BLaER1 treated with 17β-estradiol and CSF1 and Interleukin-3, amounts not matched to agents 10 nM and 100 nM (cell line): ENCODE data around the gene CD33.
"Not testable (repeated sequence)": the region's sequence is repeated elsewhere in the genome, so short reads cannot be mapped to it uniquely, and the experiment has no call there.

Source experiments
- H3K27ac ChIP-seq, 11 experiments: shearing (Covaris generic); formaldehyde crosslinking; 2 replicates each; pipeline ENCODE4 v1.8.1; 2022
- H3K27me3 ChIP-seq, 11 experiments: shearing (Covaris generic); formaldehyde crosslinking; 2 replicates each; pipeline ENCODE4 v1.8.1; 2022
- H3K36me3 ChIP-seq, 11 experiments: shearing (Covaris generic); formaldehyde crosslinking; 2 replicates each; pipeline ENCODE4 v1.8.1; 2022
- H3K4me1 ChIP-seq, 10 experiments: shearing (Covaris generic); formaldehyde crosslinking; 2 replicates each; pipeline ENCODE4 v1.8.1; 2022
- H3K4me2 ChIP-seq, 11 experiments: shearing (Covaris generic); formaldehyde crosslinking; 2 replicates each; pipeline ENCODE4 v1.8.1; 2022
- H3K4me3 ChIP-seq, 10 experiments: shearing (Covaris generic); formaldehyde crosslinking; 2 replicates each; pipeline ENCODE4 v1.8.1; 2022
- H3K9ac ChIP-seq, 11 experiments: shearing (Covaris generic); formaldehyde crosslinking; 2 replicates each; pipeline ENCODE4 v1.8.1; 2022
- H3K9me3 ChIP-seq, 11 experiments: shearing (Covaris generic); formaldehyde crosslinking; replicated peaks in 1 of 11; 2 replicates each; pipeline ENCODE4 v1.8.1; 2022
- H4K20me1 ChIP-seq, 11 experiments: shearing (Covaris generic); formaldehyde crosslinking; 2 replicates each; pipeline ENCODE4 v1.8.1; 2022
- Cebpa-rat ChIP-seq, 11 experiments: shearing (Covaris generic); IDR thresholded peaks; 2 replicates each; pipeline ENCODE4 v1.8.1; 2022

Gene CD33

DNA sequence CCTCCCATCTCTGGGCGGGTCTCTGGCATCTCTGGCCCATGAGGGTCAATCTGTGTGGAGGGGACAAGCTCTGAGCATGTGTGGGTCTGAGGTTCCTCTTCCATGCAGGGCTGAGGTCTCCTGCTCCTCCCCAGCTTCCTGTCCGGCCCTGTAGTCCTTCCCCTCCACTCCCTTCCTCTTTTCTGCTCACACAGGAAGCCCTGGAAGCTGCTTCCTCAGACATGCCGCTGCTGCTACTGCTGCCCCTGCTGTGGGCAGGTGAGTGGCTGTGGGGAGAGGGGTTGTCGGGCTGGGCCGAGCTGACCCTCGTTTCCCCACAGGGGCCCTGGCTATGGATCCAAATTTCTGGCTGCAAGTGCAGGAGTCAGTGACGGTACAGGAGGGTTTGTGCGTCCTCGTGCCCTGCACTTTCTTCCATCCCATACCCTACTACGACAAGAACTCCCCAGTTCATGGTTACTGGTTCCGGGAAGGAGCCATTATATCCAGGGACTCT lies at the start of gene CD33:
CD33 (plus strand) TSS at position 183 of the 496 bp plus-strand sequence; CDS start at position 222, 39 bp downstream.
- H3K9ac ChIP-seq: peak within 1 kb of the TSS in 7 of 11 experiments; percentile 10 to 70 (median 54); a peak in 12 of 22 replicates
- peak within 1 kb of the TSS in 7 of 10 experiments; percentile 37 to 68 (median 57); a peak in 14 of 20 replicates for H3K4me3 ChIP-seq
- H3K27ac ChIP-seq: peak within 1 kb of the TSS in 9 of 11 experiments; percentile 23 to 71 (median 59); a peak in 15 of 22 replicates
- H3K9me3 ChIP-seq, H4K20me1 ChIP-seq, H3K27me3 ChIP-seq: not testable (repeated sequence)
- H3K4me2 ChIP-seq: peak within 1 kb of the TSS; percentile 66 to 96 (median 89)
- peaks cover 21 to 59% (median 34%) of the 10 kb centered on the region in 10 experiments for H3K4me1 ChIP-seq
- peaks cover 0 to 13% (median 0%) of the 10 kb centered on the region in 11 experiments; a peak in 3 of 22 replicates for H3K36me3 ChIP-seq

- no peaks in the 10 kb centered on the region for H4K20me1 ChIP-seq
- peaks cover 0 to 4% (median 0%) of the 10 kb centered on the region in 11 experiments; a peak in 1 of 22 replicates for H3K9me3 ChIP-seq
- H3K4me2 ChIP-seq: peak overlapping the region in 8 of 11 experiments; percentile 22 to 49 (median 38); a peak in 12 of 22 replicates
- peak overlapping the region in 1 of 11 experiments; percentile 26; a peak in 2 of 22 replicates for H3K27ac ChIP-seq
- no peaks in the 10 kb centered on the region for H3K36me3 ChIP-seq
- peaks cover 23 to 42% (median 30%) of the 10 kb centered on the region in 10 experiments for H3K4me1 ChIP-seq
- 0 out of 22 replicates have a peak overlapping the region, but pooled peaks of 1 of the 11 experiments have one; percentile 29 for H3K9ac ChIP-seq
- H3K27me3 ChIP-seq: peaks cover 0 to 3% (median 0%) of the 10 kb centered on the region in 11 experiments; a peak in 1 of 22 replicates
- no peak for TF ChIP-seq Cebpa-rat (IDR thresholded peaks at IDR 0.05)
- no peak overlapping the region for H3K4me3 ChIP-seq
Measured at GRCh38 chr19:51179256-51179655, 45.6 kb upstream of the CD33 start.

DNA sequence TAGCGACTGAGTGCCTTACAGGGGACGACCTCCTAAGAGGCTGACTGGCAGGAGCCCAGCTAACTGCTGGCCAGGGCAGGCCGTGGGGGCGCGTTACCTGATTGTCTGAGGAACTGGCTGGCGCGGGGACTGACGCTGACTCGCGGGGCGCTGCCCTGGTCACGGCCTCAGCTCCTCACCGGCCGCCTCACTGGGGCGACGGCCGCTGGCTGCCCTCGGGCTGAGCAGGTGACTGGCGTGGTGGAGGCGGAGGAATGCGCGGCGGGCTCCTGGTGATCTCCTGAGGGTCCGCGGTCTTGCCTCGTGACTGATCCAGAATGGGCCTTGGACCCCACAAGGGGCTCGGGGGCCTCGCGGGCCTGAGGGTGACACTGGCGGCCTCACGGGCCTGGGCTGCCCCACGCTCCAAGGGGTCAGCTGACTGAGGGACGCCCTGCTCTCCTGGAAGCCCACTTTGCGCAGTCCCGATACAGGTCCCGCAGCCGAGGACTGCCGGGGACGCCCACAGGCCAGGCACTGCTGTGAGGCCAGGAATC lies 43.4 kb upstream of the CD33 start:
- no peaks in the 10 kb centered on the region for H4K20me1 ChIP-seq
- H3K4me1 ChIP-seq: peaks cover 26 to 58% (median 37%) of the 10 kb centered on the region in 10 experiments
- H3K36me3 ChIP-seq: no peaks in the 10 kb centered on the region
- peaks cover 0 to 4% (median 0%) of the 10 kb centered on the region in 11 experiments; a peak in 1 of 22 replicates for H3K9me3 ChIP-seq
- peak overlapping the region in 2 of 11 experiments; percentile 42 to 55; a peak in 2 of 22 replicates for H3K9ac ChIP-seq
- peak overlapping the region in 2 of 10 experiments; percentile 14 to 21; a peak in 1 of 20 replicates for H3K4me3 ChIP-seq
- TF ChIP-seq Cebpa-rat (IDR thresholded peaks at IDR 0.05): no peak
- peak overlapping the region in 6 of 11 experiments; percentile 7 to 68 (median 56); a peak in 10 of 22 replicates for H3K27ac ChIP-seq
- H3K27me3 ChIP-seq: peaks cover 0 to 4% (median 0%) of the 10 kb centered on the region in 11 experiments; a peak in 1 of 22 replicates
- peak overlapping the region; percentile 33 to 76 (median 60); a peak in 19 of 22 replicates for H3K4me2 ChIP-seq

DNA sequence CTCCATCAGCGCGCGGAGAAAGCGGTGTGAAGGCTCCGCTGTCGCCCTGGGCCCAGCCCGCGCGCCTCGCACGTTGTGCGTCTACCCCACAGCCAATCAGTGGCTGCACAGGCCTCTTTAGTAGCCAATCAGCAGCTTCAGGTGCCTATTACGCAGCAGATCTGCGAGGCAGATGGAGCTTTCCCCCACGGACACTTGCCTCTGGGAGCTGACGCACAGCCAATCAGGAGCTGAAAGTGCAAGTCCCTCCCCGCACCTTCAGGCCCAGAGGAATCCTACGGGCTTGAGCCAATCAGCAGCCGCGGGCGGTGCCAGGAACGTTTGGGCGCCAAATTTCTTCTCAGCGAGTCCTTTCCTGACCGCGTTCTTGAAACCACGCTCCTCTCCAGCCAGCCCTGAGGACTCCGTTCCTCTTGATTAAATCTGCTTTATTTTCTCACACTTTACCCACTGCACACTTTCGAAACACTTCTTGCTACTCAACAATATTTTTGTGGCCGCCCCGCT lies 42.9 kb upstream of the CD33 start:
- Histone ChIP-seq H3K4me2 (peak overlapping the region; percentile 33 to 76 (median 60); a peak in 21 of 22 replicates), H3K9ac (peak overlapping the region in 7 of 11 experiments; percentile 42 to 63 (median 55); a peak in 11 of 22 replicates)

DNA sequence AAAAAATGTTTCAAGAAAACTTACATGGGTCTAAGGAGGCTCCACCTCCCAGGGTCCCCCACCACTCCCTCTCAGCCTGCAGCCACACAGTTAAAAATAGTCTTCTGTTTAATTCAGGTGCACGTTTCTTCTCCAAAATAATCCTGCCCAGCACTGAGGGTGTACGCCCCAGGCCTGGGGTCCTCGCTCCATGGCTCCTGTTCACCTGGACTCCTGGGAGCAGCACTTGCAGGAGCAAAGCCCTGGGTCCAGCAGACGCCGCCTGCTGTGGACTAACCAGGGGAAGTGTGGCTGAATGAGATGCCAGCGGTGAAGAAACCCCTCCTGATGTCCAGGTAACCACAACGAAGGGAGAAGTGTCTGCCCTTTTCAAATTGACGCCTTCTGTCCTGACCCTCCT lies 41.3 kb upstream of the CD33 start:
- peak overlapping the region in 1 of 11 experiments; percentile 36; a peak in 1 of 22 replicates for H3K27ac ChIP-seq
- H3K4me2 ChIP-seq: peak overlapping the region; percentile 46 to 73 (median 65)
- H3K4me3 ChIP-seq: no peak overlapping the region
- H3K27me3 ChIP-seq: peaks cover 0 to 4% (median 0%) of the 10 kb centered on the region in 11 experiments; a peak in 1 of 22 replicates
- peak overlapping the region in 1 of 11 experiments; percentile 48; a peak in 1 of 22 replicates for H3K9ac ChIP-seq
- H3K9me3 ChIP-seq: peaks cover 0 to 4% (median 0%) of the 10 kb centered on the region in 11 experiments; a peak in 1 of 22 replicates
- TF ChIP-seq Cebpa-rat (IDR thresholded peaks at IDR 0.05): no peak
- no peaks in the 10 kb centered on the region for H4K20me1 ChIP-seq
- peaks cover 26 to 58% (median 38%) of the 10 kb centered on the region in 10 experiments for H3K4me1 ChIP-seq
- H3K36me3 ChIP-seq: no peaks in the 10 kb centered on the region

More for the DNA sequence above, 42.9 kb upstream of the CD33 start:
- Histone ChIP-seq H3K36me3 (no peaks in the 10 kb centered on the region), H3K27ac (peak overlapping the region in 6 of 11 experiments; percentile 43 to 68 (median 60); a peak in 12 of 22 replicates), H4K20me1 (no peaks in the 10 kb centered on the region), H3K27me3 (peaks cover 0 to 4% (median 0%) of the 10 kb centered on the region in 11 experiments; a peak in 1 of 22 replicates), H3K4me1 (peaks cover 26 to 58% (median 38%) of the 10 kb centered on the region in 10 experiments), H3K4me3 (peak overlapping the region in 4 of 10 experiments; percentile 4 to 37 (median 18); a peak in 3 of 20 replicates), H3K9me3 (peaks cover 0 to 4% (median 0%) of the 10 kb centered on the region in 11 experiments; a peak in 1 of 22 replicates)
- TF ChIP-seq Cebpa-rat (IDR thresholded peaks at IDR 0.05): no peak

GRCh38 chr19:51185069-51185867 lies 39.6 kb upstream of the CD33 start:
- Histone ChIP-seq H3K4me1 (peaks cover 17 to 44% (median 31%) of the 10 kb centered on the region in 10 experiments), H4K20me1 (no peaks in the 10 kb centered on the region), H3K27me3 (peaks cover 0 to 4% (median 0%) of the 10 kb centered on the region in 11 experiments; a peak in 1 of 22 replicates), H3K4me2 (peak overlapping the region in 6 of 11 experiments; percentile 57 to 73 (median 69); a peak in 10 of 22 replicates), H3K4me3 (no peak overlapping the region), H3K36me3 (no peaks in the 10 kb centered on the region), H3K9me3 (peaks cover 0 to 4% (median 0%) of the 10 kb centered on the region in 11 experiments; a peak in 1 of 22 replicates), H3K27ac (no peak overlapping the region), H3K9ac (no peak overlapping the region)
- TF ChIP-seq Cebpa-rat (IDR thresholded peaks at IDR 0.05): no peak

DNA sequence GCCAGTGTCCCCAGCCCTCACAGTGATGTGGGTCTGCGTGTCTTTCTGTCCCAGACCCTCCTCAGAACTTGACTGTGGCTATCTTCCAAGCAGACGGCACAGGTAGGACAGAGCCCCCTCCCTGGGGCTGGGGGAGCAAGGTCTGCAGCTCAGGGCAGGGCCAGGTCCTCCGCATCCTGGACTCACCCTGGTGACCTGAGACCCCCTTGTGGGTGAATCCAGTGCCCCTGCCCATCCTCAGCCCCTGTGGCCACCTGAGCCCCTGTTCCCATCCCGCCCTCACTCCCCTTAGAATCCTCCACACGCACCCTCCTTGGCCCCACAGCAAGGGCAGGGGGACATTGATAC lies 39.0 kb upstream of the CD33 start:
- no peak overlapping the region for H3K27ac ChIP-seq
- peaks cover 17 to 44% (median 31%) of the 10 kb centered on the region in 10 experiments for H3K4me1 ChIP-seq
- H3K36me3 ChIP-seq: no peaks in the 10 kb centered on the region
- peaks cover 0 to 4% (median 0%) of the 10 kb centered on the region in 11 experiments; a peak in 1 of 22 replicates for H3K27me3 ChIP-seq
- no peaks in the 10 kb centered on the region for H4K20me1 ChIP-seq
- no peak for TF ChIP-seq Cebpa-rat (IDR thresholded peaks at IDR 0.05)
- no peak overlapping the region for H3K4me3 ChIP-seq
- no peak overlapping the region for H3K9ac ChIP-seq
- peak overlapping the region in 1 of 11 experiments; percentile 9; a peak in 1 of 22 replicates for H3K4me2 ChIP-seq
- H3K9me3 ChIP-seq: peaks cover 0 to 4% (median 0%) of the 10 kb centered on the region in 11 experiments; a peak in 1 of 22 replicates

- Histone ChIP-seq H4K20me1 (no peaks in the 10 kb centered on the region), H3K36me3 (no peaks in the 10 kb centered on the region), H3K9me3 (peaks cover 0 to 4% (median 0%) of the 10 kb centered on the region in 11 experiments; a peak in 1 of 22 replicates), H3K27ac (no peak overlapping the region), H3K4me3 (no peak overlapping the region), H3K27me3 (peaks cover 0 to 4% (median 0%) of the 10 kb centered on the region in 11 experiments; a peak in 1 of 22 replicates), H3K4me2 (peak overlapping the region in 3 of 11 experiments; percentile 9 to 28 (median 13); a peak in 2 of 22 replicates), H3K9ac (no peak overlapping the region), H3K4me1 (peaks cover 17 to 42% (median 31%) of the 10 kb centered on the region in 10 experiments)
- TF ChIP-seq Cebpa-rat (IDR thresholded peaks at IDR 0.05): no peak
Measured at GRCh38 chr19:51186323-51186722, 38.6 kb upstream of the CD33 start.
